NCI-H128 (cell line): ENCODE results near the gene ZFHX3.

Experiments used
- DNase-seq: peaks from one replicate; lab custom pipeline; 2025; ENCODE audit not compliant: unreplicated experiment; lab: John Stamatoyannopoulos, UW

The ZFHX3 gene

DNA sequence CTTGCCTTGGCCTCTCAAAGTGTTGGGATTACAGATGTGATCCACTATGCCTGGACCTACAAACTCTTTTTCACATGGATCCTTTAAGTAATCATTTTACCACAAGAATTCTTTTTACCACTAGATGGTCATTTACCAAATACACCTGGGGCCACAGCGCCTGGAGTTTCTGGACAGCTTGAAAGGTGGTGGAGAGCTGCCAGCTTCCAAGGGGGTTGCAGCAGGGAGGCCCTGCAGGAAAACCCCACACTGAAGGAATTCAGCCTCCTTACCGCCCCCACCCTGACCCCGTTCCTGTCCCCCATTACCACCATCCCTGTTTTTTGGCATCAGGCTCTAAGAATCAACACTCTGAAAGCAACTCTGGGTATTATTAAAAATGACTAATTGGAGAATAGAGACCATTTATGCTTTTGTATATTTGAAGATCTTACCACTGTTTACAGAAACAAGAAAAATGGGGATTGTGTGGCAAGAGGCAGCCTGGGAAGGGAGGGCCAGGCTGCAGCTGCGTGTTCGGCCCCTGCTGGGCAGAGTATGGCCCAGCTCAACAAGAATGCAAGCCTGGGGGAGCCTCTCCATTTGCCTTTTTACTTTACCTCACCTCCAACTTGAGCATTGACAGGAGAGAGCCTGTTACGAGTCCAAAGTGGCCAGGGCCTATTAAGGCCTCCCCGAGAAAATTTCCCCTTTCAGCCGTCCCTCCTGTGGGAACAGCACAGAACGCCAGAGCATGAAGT lies 209.9 kb downstream of the ZFHX3 start:
- no peak for DNase-seq

DNA sequence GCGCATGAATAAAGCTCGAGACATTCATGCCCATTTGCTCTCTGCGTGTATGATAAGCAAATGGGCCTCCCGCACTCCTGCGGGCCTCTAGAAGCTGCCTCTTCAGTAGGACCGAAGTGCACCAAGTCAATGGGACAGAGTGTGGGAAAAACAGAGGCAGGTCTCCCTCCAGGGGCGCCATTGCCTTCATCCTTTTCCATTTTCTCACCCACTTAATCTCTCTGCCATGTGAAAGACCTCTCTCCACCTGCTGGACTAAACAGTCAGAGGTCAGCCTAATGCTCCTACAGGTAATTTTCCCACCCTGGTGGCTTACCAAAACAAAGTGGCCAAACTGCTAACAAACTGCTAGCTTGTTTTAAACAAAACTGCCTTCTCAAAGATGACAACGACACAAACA lies 210.9 kb downstream of the ZFHX3 start:
- no peak for DNase-seq

DNA sequence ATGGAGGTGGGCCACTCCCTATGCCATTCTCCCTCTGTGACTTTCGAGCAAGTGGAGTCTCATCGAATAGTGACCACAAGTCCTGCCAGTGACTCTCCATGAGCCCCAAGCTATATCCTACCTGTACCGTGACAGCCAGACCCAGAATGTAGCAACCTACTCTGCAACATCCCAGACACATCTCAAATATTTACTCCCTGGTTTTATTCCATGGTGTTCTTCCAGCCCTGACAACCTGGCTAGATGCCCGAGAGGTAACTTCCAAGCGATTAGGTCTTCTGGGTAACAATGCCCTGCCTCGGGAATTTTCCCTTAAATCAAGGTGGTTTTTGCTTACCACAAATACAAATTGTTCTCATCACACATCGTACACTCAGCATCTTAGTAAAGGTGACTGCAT lies 211.7 kb downstream of the ZFHX3 start:
- DNase-seq = no peak

DNA sequence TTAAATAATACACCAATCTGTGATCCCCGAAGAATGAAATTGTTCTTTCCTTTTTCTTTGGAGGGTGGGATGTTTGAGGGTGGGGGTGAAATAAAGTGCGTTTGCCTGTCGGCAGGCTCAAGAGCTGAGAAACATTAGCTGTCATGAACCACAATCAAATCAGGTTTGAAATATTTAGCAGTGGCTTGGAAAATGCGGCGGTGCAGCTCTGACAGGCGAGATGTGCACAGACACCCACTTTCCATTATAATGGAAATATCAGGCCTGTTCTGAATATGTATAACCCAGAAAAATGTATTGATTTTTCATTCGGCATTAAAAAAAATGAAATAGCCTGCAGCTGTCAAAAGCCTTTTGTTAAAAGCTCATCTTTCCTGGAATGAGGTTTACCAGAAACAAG lies 212.8 kb downstream of the ZFHX3 start:
- DNase-seq = no peak

DNA sequence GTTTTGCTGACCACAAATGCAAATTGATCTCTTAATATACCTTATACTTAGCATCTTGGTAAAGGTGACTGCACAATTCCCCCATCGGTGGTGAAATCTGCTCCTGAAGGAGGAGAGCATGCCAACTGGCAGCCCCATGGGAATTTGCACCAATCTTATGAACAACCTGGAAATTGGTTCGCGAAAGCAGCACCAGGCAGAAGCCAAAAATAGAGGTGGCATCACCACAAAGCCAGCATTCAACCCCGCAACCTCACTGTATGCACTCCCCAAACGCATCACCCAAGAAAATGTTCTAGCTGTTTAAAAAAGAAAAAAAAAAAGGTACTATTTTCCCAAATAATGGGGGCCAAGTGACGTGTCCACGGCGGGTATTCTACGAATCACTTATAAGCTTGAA lies 213.4 kb downstream of the ZFHX3 start:
- no peak for DNase-seq

DNA sequence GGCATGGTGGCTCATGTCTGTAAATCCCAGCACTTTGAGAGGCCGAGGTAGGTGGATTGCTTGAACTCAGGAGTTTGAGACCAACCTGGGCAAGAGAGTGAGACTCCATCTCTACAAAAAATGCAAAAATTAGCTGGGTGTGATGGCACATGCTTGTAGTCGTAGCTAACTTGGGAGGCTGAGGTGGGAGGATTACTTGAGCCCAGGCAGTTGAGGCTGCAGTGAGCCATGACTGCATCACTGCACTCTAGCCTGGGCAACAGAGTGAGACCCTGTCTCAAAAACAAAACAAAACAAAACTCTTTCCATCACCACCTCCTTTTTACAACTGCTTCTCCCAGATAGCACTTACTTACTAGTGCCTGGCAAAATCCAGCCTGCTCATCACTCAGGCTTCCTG lies 214.0 kb downstream of the ZFHX3 start:
- DNase-seq = no peak

DNA sequence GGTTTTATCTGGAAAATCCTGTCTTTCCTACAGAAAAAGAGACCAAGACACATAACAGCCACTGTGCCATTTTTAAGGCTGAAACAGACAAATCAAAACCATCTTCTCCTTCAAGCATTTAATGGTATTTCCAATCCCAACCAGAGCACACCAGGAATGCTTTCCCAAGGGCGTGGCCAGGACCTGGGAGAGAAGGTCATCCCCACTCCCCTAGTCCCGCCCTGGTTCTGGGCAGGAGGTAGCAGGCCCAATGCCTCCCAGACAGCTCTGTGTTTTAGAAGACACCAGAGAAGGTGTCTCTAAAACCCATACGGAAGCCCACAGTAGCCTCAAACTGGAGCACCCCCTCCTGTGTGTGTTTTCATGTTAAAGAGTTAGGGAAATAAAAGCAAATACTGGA lies 214.4 kb downstream of the ZFHX3 start:
- no peak for DNase-seq

DNA sequence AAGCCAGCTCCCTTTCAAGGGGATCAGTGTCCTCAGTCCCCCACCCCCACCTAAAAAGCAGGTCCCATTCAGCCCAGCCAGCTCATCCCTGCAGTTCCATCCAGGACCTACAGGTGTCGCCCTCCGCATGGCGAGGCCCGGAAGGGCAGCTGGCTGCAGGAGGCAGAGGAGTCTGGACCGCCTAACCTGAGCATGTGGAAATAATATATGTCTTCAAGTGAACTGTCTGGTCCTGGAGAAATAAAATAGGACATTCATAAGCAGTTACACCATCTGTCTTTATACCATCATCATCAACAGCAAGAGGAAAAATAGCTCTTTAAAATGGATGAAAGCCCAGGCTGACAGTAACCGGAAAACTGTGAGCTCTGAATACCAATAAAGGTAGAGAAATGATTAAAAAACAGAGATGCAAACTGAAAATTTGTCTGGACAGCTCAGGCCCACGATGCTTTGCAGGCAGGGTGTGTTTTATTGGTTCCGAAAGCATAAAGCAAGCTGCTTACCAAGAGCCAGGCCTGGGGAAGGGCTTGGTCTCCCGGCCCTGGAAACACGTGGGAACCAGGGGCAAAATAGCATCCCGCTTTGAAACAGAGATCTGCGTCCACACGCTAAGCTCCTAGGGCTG lies 215.2 kb downstream of the ZFHX3 start:
- peak; percentile 2 for DNase-seq

DNA sequence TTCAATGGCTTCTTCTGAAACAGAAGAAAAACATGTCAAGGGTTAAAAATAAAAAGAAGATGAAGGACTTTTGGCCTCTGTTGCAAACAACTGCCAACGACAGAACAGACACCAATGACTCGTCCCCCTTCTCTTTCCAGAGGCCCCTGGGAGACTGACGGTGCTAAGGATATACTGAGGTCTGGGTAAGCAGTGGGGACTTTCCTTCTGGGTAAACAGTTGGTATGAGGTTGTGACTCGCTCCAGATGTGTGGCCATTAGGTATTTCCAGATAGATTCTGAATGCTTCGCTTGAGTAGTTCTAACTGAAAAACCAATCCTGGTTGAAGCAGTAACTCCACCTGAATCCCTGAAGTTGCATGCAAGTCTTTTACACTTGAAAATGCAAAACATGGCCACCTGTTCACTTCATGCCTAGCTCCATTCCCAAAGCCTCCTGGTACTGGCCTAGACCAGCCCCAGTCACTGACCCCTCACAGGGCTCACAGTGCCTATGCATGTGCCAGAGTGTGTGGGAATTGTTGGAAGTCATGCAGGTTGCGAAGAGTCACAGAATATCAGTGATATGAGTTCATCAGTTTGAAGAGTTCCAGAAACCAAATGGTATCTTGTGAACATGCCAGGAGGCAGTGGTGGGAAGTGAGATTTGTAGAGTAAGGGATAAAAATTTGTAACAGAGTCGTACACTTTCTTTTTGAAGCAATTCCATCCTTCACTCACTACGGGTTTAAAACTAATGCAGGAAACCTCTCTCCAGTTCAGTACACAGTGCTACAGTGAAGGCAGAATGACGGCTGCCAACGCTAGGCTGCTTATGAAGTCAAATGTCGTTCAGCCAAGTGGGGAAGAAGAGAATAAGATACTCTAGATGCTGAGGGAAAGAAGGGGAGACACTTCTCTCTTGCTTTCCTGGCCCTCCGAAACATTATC lies 217.8 kb downstream of the ZFHX3 start:
- no peak for DNase-seq

DNA sequence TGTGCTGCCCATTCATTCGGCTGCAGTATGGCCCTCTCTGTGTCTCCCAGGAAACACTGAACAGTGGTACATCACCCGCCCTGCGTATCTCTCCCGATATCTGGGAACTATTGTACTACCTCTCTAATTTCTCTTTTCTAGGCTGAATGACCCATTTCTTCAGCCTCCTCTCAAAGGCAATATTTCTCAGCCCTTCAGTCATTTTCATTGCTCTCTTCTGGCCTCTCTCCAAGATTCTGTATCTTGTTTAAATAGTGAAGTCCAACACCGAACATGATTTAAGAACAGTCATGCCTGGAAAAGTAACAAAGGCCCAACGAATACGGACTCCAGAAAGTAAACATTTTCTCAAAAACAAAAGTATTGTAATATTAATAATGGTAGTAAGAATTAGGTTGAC lies 220.1 kb downstream of the ZFHX3 start:
- no peak for DNase-seq

DNA sequence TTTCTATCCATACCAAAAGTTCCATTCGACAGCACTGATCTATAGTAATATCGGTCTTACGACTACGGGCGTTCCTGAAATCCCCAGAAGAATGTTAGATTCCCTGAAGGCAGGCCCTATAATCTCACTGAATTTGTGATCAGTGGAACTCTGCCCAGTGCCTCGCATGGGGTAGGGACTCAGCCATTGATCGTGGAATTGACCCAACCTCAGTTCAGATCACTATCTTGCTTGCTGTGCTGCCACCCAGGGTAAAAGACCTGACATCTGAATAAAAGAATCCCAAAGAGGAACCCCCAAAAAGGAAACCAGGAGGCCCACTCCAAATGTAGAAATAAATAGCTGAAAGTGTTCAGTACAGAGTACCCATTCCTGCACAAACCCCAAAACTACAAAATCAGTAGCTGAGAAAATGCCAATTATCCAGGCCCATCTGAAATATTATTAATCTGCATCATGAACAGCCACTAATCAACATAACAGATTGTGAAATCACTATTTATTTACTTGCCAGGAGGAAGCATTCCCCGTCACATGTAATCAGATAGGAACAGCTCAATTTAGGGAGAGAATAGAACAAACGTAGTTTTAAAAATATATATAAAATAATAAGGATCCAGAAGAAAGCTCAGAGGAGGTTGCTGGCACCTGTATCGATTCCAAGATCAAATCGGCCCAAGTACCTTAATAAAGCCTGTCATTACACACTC lies 221.9 kb downstream of the ZFHX3 start:
- DNase-seq = no peak

DNA sequence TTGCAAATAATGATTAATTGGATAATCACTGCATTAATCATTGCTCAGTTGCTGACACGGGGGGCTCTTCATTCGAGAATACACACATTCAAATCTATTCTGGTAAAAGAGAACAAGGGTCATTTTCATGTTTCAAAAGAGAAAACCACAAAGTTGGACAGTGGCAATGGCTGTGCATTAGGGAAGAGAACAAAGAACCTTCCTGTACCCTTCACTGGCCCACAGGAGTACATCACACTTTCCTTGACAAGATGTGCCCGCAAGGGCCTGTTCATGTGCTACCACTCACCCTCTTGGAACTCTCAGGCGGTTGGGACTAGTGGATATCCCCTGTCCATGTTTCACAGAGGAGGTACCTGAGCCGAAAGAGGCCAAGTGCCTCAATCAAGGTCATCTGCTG lies 223.2 kb downstream of the ZFHX3 start:
- DNase-seq = no peak

DNA sequence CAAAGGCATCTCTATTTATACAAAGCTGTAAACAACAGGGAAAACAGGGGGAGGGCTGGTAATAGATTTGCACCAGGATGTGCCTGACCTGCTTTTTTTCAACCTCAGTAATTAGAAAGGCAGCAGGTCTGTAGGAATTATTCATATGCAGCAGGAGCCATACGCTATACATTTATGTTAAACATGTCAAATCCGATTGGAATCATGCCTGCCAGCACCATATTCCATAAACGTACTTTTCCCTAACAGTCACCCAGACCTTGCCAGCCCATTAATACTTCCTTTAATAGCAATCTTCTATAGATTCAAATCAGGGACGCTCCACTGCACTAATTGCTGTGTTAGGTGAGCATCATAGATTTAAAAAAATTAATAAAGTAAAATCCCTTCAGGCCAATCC lies 223.9 kb downstream of the ZFHX3 start:
- no peak for DNase-seq

DNA sequence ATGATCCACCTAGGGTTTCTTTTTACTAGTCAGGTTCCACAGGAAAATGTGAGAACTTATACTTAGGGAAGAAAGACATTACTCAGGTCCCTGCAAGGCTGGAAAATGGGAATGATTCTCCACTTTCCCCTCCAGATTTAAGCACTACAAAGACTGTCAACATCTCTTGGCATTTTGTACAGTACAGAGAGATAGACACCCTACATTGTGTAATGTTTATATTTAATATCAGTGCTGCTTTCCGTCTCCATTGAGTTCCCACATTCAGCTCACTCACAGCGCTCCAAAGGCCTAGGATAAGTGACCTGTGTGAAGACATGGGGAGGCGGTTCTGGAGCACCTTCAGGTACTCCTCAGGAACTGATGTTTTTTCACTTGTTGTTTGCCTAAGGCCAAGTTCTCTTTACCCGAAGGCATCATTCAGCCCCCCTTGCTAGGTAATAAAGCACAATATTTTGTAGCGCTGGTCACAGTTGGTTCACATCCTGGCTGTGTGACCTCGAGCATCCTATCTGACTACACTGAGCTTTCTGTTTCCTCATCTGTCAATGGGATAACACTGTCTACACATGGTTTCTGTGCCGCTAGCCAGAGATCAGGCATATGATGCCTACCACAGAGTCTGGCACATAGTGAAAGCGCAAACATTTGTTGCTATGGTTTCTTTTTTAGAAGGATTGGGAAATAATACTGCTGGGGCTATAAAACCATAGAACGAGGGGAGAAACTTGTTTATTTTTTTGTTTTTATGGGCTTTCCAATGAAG lies 226.6 kb downstream of the ZFHX3 start:
- no peak for DNase-seq

DNA sequence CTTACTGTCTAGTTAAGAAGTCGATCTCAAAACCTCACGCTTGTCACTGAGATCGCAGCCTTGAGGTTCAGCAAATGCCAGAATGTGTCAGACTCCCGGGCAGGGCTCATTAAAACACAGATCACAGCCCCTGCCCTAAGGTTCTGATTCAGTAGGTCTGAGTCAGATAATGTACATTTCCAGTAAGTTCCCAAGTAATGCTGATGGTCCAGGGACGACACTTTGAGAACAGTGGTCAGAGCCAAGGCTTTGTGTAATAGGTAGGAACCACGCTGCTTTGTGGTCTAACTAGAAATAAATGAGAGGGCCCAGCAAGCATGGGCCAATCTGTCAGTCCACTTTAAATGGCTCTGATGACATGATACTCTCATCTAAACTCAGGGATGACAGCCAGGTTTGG lies 228.6 kb downstream of the ZFHX3 start:
- no peak for DNase-seq

DNA sequence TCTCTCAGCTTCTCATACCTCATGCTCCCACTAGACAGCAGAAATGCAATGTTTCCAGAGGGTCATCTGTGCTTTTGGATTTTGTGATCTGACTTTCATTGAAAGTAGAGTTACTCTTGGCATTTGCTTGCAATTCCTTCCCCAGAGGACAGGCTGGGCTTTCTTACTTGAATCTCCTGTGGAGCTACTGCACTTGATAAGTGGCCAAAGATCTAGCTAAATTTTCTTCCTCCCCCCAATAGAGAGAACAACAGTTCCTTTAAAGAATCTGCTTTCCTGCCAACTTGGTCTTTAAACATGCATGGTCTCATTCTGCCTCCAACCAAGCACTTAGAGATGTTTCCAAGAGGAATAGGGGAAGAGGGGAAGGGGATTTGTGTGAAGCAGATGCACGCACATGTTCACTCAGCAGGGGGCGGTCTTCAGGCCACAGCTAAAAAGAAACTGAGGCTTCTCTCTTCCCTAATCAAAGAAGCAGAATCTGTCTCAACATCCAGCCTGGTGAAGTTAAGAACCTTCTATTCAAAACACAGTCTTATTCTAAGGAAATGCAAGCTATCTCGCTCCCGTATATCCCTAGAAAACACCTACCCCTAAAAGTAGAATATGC lies 229.6 kb downstream of the ZFHX3 start:
- no peak for DNase-seq

DNA sequence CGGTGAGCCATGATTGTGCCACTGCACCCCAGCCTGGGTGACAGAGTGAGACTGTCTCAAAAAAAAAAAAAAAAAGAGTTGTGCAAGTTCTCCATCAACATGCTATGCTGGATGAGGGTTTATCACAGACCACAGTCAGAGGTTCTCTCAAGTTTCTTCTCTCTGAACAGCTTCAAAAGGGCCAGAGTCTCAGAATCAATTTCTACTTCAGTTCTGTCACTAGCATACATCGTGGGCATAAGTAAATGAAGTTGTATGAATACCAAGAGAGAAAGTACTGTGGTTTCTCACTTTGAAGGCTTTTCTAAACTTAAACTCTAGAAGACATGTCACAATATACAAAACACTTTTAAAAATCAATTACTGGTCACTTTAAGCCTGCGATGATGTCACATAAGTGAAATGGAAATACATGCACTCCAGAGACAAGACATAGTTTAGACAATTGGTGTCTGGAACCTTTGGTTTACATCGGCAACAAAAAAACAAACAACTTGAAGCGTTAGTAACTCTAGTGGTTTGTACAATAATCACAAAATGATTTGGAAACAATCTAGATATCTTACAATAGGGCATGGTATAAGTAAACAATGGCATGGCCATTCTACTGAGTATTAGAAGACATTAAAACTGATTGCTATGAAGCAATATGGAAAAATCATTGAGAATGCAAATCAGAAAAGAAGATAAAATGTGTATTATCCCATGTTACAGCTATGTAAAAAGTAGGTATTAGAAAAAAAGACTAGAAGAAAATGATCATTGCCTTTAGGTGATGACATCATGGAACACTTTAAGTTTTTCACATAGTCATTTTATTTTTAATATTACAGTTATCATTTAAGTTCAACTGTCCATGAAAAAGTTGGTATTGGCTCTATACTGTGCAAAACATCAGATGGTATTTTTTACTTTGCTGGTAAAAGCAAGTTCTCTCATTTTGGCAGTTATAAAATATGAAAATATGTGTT lies 232.3 kb downstream of the ZFHX3 start:
- no peak for DNase-seq

DNA sequence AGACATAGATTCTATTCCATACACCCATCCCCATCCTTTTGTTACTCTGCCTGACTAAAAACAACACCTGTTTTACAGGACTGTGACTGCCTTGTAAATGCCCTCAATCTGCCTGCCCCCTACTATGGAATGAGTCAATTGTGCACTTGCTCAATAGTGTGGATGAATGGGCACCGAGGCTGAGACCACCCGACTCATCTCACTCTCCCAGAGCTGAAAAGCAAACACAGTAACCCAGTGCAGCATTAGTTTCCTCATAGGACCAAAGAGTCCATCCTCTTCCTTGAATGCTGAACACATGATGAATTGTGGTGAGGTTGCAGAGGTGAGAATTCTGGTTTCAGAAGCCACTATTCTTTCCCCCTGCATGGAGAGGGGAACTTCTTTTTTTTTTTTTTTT lies 233.7 kb downstream of the ZFHX3 start:
- no peak for DNase-seq

DNA sequence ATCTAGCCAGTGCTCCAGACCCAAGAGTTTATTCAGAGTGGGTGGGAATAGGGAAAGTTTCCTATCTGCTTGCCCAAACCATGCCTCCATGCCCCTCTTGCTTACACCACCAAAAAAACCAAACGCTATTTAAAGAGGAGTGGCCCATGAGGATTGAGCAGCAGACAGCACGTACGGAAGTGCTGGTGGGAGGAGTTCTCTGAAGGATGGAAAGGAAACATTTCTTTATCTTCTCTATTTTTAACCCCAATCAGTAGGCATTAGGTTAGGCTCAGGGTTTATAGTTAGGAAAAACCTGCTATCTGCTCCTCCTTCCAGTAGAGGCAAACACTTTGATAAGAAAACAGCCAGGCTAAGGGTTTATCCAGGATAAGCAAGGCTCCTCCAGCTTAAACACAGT lies 235.3 kb downstream of the ZFHX3 start:
- no peak for DNase-seq
